ENCODE data around the gene USP11.
A peak's percentile ranks its signal among the peaks of the same experiment; 100 is the strongest.

The USP11 gene

DNA sequence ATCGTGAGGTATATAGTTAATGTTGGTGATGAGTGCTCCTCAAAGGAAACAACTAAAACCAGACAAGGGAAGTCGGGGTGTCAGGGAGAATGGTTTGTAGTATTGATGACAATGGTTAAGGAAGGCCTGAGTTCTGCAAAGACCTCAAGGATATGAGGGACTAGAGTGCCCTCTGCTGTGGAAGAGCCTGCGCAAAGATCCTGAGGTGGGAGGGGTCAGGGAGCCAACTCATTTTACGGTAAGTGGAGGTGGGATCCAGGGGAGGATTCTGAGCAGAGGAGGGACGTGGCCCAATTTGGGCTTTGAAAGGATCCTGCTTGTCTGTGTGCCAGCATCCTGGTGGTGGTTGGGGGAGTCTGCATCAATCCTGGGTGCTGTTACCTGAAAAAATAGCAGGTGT lies 27.8 kb upstream of the USP11 start:
- DNase-seq, result no peak

DNA sequence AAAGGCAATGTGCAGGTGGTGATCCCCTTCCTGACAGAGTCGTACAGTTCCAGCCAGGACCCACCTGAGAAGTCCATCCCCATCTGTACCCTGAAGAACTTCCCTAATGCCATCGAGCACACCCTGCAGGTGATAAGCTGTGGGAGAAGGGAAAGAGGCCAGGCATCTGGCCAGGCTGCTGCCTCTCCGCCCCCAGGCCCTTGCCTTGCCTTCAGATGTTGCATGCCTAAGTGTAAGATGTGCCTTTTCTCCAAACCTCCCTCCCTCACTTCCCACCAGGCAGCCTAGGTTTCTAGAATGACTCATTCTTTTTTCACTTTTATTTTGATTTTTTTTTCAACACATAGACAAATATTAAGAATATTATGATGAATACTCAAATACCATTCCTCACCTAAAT lies 26.5 kb upstream of the USP11 start:
- DNase-seq, result no peak

DNA sequence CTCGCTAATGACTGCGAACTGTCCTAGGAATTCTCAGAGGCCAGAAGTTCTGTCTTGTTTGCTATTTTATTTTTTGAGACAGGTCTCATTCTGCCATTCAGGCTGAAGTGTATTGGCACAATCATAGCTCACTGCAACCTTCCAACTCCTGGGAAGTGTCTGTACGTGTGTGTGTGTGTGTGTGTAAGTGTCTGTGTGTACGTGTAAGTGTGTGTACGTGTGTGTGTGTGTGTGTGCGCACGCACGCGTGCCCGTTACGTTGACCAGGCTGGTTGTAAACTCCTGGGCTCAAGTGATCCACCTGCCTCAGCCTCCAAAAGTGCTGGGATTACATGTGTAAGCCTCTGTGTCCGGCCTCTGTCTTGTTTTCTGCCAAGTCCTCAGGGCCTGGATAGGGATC lies 24.7 kb upstream of the USP11 start:
- no peak for DNase-seq

DNA sequence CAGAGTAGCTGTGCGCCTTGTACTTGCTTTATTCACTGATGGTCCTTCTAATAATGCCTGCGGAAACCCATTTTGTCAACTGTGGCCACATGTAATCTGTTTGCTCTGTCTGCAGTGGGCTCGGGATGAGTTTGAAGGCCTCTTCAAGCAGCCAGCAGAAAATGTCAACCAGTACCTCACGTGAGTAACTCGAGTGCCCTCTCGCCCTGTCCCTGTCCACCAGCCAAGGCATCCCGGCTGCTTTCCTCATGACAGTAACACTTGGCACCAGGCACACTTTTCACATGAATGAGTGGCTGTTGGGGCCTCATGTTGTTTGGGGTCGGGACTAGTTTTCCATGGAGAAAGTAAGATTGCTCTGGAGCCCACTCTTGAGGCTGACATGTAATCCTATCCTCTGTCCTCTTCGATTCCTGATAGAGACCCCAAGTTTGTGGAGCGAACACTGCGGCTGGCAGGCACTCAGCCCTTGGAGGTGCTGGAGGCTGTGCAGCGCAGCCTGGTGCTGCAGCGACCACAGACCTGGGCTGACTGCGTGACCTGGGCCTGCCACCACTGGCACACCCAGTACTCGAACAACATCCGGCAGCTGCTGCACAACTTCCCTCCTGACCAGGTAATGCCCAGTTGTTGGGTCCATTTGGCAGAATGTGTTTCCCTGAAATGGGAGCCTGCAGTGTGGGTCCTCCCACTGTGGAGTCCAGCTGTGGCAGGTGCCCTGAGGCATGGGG lies 23.1 kb upstream of the USP11 start:
- no peak for DNase-seq

DNA sequence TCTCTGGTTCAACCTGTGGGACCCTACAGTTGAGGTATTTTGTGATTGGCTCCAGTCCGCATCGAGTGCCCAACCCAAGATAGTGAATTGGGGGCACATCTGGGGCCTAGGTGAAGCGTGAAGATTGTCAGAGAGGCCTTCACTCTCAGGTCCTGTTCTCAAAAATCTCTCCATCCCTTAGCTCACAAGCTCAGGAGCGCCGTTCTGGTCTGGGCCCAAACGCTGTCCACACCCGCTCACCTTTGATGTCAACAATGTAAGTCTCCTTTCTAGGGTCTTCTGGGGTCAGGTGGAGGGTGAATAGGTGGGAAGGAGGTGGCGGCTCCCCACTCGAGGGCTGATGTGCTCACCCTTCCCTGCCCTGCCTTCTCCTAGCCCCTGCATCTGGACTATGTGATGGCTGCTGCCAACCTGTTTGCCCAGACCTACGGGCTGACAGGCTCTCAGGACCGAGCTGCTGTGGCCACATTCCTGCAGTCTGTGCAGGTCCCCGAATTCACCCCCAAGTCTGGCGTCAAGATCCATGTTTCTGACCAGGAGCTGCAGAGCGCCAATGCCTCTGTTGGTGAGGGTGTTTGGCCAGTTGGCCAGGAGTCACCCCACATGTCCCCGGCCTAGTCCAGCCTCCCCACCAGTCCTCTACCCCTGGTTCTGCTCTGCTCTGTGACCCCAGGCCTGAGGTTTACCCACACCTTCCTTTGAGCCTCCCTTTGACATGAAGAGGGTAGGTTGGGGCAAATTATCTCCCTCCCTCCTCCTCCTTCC lies 22.0 kb upstream of the USP11 start:
- no peak for DNase-seq

DNA sequence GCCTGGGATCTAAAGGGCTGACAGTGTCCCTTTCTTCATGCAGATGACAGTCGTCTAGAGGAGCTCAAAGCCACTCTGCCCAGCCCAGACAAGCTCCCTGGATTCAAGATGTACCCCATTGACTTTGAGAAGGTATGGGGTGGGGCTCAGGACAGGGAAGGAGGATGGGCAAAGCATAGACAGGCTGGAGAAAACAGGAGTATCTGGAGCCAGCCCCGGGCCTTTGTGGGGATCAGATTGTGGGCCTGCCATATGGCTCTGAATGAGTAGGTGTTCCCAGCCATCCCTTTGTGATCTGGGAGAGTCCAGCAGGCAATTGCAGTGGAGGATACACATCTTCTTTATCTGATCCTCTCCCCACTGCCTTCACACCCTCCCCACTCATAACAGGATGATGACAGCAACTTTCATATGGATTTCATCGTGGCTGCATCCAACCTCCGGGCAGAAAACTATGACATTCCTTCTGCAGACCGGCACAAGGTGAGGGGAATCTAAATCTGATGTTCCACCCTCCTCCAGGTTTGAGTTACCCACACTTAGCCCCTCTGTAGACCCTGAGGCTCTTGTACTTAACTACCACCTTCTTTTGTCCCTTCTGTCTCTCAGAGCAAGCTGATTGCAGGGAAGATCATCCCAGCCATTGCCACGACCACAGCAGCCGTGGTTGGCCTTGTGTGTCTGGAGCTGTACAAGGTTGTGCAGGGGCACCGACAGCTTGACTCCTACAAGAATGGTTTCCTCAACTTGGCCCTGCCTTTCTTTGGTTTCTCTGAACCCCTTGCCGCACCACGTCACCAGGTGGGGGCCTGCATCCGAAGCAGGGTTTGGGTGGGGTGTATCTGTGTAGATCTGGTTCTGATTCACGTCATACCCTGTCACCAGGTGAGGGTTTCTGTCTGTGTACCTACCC lies 20.2 kb upstream of the USP11 start:
- DNase-seq, result no peak

DNA sequence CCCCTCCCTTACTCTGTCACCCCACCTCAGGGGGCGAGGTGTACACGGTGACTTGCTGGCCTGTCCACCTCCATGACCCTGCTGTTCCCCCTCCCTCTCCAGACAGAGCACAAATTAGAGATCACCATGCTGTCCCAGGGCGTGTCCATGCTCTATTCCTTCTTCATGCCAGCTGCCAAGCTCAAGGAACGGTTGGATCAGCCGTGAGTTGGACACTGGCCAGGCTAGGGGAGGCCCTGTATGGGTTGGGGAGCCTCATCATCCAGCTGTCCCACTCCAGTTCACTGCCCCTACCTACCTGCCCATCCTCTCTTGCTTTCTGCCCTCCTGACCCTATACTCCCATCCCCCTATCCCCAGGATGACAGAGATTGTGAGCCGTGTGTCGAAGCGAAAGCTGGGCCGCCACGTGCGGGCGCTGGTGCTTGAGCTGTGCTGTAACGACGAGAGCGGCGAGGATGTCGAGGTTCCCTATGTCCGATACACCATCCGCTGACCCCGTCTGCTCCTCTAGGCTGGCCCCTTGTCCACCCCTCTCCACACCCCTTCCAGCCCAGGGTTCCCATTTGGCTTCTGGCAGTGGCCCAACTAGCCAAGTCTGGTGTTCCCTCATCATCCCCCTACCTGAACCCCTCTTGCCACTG lies 18.3 kb upstream of the USP11 start:
- no peak for DNase-seq

DNA sequence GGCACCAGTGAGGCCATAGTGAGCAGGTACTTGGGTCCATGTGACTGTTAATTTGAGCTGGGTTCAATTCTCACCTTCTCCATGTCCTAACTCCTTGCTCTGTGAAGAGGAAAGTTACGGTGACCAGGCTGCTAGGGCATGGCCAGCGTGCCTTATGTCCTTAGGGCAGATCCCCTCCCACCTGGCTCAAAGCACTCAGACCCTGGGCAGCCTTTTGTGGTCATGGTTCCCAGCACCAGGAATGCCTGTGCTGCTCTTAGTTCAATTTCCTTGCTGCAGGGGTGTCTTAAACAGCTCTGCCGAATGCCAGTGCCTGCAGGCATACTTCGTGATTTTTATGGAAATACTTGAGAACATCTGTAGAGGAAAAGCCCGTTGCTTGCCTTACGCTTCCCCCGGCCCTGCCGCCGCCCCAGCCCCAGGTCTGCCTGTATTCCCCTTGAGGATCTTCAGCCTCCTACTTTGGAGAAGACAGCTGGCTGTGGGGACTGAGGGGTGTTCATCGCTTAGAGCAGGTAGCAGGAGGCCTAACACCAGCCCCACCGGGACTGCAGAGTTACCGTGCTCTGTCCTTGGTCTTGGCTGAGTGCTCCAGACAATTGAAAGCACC lies 17.4 kb upstream of the USP11 start:
- DNase-seq, result no peak

DNA sequence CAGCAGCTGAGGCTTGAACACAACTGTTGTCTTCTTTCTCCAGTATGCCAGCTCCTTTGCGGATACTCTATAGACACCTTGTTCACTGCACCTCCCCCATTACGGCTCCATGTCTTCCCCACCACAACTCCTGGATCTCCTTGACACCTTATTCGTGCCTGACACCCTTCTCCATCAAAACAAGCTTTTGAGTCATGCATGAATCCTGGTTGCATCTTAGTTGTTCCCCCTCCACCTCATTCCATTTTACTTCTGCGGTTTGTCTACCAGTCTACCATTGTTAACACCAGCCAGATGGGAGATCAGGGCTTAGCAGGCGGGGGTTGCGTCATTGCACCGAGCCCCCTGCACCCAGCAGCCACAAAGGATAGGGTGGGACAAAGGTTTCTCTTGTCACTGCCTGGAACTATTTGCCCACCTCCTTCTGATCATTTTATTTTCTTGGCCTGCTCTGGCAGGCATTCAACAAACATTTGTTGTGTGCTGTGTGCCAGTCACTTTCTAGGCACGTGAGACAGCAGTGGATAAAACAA lies 16.4 kb upstream of the USP11 start:
- no peak for DNase-seq

DNA sequence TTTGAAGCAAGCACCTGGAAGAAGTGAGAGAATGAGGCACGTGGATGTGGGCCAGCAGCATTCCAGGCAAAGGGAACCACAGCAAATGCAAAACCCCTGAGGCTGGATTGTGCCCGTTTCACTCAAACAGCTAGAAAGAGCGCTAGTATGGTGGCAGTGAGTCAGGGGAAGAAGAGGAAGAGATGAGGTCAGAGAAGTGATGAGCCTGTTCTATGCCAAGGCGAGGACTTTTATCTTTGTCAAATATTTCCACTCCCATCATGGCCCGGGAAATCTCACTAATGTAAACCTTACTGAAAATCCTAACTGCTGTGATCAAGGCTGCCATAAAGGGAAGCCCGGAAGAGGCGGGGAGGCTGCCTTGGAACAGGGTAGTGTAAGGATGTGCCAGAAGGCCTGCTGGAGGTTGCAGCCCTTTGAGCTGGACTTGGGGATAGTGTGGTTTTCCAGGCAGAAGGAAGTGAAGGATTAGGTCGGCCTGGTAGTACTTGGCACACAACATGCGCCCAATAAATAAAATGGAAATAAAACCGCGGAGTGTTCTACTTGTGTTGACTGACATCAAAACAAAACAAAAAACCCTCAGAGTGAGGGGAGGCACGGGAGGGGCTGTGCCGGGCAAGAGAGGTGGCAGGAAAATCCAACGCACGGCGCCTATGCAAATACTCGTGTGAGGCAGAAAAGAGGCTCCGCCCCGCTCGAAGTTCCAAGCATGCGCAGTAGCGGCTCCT lies 15.5 kb upstream of the USP11 start:
- DNase-seq, result no peak

DNA sequence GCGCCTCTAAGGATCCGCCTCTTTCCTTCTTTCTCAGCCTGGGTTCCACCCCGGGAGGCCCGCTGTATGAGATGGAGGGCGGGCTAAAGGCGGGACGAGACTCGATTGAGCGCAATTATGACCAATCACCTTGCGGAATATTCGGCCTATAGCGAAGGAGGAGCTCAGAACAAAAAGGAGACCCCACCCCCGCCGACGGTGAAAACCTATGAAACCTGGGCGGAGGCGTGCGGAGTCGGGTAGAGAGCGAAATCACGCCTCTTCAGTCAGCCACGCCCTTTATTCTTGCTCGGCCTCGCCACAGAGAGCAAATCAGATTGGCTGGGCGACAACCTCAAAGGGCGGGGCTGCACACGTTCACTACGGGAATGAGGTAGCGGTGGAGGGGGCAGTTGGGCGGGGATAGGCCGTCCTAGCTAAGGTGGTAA lies 14.9 kb upstream of the USP11 start:
- DNase-seq, result peak; percentile 75 to 90

DNA sequence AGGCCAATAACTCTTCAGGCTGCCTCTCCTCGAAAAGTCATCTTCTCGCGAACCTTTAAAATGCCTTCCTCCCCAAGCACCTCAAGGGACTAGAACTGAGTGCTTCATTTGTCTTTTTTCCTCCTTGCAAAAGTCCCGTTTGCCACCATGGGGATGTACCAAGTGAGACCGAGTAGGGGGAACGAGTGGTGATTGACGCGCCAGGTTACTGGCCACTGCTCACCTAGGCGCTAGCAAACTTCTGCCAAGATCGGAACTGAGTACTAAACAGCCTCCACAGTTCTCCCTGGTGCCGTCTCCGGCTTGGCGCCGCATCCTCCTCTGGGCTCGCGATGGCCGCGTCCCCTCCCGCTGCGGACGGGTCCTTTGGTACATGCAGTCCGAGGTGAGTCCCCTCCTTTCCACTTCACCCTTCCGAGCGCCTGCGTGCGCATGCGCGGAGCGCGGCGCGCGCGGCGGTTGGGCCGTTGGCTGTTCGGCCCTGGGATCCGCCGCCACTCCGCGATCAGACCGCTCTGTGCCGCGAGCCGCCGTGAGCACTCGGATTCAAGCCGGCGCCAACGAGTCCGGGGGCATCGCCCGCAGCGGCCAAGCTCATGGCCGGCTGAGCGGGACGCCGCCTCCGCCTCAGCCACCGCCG lies 14.4 kb upstream of the USP11 start, which contains the start of gene CDK16:
Gene CDK16 (plus strand): TSS at position 402 of the 640 bp plus-strand sequence. CDS start 4,877 bp downstream, outside the sequence.
- DNase-seq, result peak; percentile 7 to 49

DNA sequence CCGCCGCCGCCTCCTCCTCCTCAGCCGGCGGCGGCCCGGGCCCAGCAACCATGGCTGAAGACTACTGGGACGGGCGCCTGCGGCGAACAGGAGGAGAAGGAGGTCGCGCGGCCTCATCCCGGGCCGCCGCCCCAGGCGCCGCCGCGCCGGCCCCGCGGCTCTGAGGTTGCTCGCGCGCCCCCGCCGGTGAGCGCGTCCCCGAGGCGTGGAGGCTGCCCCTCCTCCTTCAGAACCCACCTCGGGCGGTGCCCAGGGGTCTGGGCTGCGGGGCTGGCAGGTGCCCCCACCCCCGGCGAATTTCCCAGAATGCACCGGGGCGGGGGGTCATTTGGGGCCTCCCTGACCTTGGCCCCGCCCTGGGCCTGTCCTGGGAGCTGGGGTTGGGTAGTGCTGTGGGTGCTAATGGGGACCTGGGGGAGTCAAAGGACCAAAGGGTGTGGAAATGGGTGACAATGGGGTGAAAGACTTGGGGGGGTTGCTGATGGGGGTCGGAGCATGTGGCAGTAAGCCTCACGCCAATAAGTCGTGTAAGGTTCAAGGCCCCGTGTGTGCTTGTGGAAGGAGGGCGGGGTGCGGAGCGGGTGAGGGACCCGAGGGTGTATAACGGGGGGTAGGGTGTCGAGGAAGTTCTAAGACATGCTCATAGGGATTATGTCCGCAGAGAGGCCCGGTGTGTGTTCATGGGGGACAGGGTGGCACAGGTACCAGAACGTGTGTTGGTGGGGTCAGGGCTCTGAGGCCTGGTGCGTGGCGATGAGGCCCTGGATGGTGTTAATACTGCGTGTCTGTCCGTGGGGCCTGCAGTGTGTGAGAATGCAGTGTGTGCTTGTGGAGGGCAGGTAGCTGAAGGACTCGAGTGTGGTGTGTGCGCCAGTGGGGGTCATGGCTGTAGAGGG lies 13.6 kb upstream of the USP11 start:
- DNase-seq, result no peak

DNA sequence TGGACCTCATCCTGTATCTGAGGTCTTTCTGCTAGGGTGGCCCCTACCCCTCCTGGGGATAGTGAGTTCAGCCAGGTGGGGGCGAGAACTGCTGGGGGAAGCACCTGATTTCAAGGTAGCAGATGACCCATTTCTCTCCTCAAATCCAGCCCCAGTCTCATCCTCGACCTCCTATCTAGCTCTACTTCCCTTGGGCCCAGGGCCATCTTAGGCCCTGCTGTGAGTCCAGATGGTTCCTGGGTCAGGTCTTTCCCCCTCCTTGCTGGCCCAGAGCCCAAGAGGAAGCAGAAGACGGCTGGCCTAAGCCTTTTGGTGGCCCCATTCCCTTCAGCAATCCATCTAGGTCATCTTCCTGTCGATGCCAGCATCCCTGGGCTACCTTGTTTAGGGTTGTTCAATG lies 11.1 kb upstream of the USP11 start:
- no peak for DNase-seq

DNA sequence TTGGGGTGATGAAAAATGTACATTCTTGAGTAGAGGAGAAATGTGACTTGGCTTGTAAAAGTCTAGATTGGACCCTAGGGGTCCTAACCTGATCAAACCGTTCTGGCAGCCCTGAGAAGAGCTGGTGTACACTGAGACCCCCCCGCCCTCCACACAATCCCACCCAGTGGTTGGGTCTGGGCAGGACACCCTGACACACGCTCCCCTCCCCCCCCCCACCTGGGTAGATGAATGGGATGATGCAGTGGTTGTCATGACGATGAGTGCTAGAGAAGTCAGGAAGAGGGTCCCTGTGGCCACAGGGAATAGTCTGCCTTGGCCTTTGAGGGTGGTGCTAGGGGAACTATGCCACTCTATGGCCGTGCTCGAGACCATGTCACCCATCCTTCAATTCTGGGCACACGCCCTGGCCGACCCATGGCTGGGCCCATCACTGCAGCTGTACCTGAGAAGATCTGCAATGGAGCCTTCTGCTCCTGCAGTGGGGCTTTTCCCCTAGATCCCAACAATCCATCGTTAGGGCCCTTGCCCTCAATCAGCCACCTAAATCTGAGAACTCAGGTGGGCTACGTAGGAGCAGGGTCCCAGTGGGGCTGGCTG lies 10.0 kb upstream of the USP11 start:
- no peak for DNase-seq

DNA sequence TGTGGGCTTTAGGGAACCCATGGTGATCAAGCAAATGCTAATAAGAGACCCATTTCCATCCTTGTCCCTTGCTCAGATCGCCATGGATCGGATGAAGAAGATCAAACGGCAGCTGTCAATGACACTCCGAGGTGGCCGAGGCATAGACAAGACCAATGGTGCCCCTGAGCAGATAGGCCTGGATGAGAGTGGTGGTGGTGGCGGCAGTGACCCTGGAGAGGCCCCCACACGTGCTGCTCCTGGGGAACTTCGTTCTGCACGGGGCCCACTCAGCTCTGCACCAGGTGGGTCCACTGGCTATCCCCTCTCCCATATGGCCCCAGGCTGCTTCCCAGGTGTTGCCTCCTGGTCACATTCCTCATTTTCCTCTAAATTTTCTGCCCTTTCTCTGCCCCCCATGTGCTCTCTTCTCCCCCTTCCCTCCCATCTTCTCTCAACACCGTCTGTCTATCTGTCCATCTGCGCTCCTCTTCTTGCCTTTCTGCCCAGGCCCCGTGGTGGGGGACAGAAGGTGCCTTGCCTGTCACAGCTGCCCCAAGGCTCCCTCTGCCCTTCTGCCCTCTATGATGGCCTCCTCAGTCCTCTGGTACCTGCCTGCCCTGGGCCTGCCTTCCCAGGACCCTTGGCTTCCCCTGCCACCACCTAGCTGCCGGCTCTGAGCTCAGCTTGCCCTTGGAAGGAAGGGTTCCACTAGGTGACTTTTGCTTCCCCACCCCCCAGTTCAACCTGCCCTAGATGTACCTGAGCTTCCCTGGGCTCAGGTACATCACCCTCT lies 9.1 kb upstream of the USP11 start:
- no peak for DNase-seq

DNA sequence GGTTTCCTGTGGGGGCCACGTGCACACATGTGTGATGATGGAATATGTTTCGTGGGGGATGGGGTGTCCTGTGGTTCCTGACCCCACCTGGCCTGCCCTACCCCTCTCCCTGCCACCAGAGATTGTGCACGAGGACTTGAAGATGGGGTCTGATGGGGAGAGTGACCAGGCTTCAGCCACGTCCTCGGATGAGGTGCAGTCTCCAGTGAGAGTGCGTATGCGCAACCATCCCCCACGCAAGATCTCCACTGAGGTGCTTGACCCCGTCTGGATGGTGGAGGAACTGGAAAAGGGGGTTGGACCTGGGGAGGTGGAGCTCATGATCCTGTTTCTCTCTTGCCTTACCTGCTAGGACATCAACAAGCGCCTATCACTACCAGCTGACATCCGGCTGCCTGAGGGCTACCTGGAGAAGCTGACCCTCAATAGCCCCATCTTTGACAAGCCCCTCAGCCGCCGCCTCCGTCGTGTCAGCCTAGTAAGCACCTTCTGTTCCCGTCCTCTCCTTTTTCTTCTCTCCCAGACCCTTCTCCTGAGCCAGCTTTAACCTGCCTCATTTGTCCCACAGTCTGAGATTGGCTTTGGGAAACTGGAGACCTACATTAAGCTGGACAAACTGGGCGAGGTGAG lies 8.4 kb upstream of the USP11 start:
- DNase-seq, result no peak

DNA sequence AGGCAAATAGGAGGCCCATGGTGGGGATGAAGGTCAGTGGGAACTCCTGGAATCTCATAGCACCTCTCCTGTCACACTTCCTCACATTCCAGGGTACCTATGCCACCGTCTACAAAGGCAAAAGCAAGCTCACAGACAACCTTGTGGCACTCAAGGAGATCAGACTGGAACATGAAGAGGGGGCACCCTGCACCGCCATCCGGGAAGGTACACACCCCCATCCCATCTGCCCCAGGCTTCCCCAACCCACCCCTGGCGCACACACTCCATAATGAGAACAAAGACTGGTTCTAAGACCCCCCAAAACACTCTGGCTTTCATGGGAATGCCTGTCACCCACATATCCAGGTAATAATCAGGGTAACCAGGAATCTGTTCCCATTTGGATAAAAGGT lies 7.9 kb upstream of the USP11 start:
- DNase-seq, result no peak
